Right forelimb (tissue), 1 donor: ENCODE data around the gene COG1.
A peak's percentile ranks its signal among the peaks of the same experiment; 100 is the strongest.

Experiments used
- DNase-seq: peaks from one replicate; pipeline ENCODE4 v3.0.0-alpha.2; 2018

Gene COG1

DNA sequence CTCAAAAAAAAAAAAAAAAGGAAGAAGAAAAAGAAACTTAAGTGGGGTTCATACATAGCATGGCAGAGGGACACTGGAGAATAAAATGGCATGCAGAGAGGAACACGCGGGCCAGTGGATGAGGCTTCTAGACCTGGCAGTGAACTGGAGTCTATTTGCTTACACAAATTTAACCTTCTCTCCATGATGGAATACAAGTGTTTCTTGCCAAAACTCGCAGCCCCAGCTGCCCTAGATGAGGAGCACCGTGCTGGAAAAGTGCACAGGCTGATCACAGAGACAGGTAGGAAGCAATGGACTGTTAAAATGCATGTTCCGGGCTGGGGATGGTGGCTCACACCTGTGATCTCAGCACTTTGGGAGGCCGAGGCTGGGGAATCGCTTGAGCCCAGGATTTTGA is 18.7 kb upstream of the COG1 start:
- DNase-seq: no peak

DNA sequence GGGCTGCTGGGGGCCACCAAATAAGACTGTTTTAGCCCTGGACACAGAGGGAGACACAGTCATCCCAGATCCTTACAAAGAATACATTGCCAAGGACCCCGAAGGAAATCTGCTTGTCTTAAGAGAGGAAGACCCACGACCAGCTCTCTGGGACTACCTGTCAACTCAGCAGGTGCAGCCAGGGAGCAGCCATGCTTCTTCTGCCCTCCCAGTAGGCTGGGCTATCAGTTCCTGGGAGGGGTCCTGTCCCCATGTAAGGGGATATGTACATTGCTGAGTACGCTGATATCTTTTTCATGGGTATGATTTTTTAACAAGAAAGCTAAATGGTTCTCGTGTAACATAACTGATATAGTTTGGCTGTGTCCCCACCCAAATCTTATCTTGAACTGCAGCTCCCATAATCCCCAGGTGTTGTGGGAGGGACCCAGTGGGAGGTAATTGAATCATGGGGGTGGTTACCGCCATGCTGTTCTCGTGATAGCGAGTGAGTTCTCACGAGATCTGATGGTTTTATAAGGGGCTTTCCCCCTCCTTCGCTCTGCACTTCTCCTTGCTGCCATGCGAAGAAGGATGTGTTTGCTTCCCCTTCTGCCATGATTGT is 16.8 kb upstream of the COG1 start:
- DNase-seq: no peak

DNA sequence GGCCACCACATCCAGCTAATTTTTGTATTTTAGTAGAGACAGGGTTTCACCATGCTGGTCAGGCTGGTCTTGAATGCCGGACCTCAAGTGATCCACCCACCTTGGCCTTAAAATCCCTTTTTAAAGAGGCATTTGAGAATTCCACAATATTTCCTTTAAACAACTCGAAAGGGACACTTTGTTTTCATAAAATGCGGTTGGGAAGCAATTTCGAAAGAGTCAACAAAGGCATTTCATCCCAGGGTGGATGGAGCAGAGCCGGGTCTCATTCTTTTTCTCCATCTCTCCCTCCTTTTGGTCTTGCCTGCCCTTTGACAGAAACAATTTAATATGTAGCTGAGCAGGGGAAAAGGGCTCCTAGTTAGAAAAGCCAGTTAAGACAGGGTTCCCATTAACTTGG is 13.5 kb upstream of the COG1 start:
- no peak for DNase-seq

DNA sequence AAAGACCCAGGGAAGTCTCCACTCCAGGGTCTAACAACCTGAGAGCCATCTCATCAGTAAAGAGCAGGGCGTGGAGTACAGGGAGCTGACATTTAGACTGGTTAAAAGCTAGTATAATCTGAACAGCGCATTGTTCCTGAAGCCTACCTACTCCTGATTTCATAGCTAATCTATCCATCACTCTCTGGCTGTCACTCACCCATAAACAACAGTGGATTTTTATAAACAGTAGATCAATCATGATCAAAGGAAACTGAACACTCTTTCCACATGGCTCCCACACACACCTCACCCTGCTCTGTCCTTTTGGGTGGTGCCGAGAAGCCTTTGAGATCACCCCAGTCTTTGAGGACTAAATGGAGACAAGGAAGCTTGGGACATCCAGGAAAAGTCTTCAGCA is 13.0 kb upstream of the COG1 start:
- DNase-seq: no peak

DNA sequence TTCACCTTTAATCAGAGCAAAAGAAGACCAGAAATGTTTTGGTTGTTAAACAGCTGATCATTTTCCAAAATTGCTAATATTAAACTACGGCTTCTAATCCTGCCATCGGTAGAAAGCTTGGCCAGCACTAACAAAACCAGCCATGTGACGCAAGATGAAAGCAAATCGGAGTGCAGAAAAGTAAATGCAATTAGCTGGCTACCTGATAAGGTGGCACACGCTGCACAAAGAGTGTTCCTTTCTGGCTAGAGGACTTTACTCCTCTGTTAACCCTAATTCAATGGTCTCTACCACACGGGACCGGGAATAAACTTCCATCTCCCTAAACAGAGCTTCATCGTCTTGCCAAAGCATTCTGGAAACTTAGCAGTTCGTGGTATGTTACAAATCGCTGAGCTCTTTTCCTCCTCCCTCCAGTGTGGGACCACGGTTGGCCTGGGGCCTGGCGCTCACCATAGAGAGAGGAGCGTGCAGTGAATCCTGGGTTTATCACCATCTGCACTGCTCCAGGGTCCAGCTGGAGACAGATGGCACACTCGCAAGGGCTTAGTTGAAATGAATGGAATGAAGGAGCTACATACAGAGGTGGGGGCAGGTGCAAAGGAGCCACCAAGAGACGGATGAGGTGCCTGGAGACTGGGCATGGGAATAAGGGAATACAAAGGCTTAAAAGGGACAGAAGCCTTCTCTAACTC is 10.1 kb upstream of the COG1 start:
- DNase-seq: peak; percentile 50

DNA sequence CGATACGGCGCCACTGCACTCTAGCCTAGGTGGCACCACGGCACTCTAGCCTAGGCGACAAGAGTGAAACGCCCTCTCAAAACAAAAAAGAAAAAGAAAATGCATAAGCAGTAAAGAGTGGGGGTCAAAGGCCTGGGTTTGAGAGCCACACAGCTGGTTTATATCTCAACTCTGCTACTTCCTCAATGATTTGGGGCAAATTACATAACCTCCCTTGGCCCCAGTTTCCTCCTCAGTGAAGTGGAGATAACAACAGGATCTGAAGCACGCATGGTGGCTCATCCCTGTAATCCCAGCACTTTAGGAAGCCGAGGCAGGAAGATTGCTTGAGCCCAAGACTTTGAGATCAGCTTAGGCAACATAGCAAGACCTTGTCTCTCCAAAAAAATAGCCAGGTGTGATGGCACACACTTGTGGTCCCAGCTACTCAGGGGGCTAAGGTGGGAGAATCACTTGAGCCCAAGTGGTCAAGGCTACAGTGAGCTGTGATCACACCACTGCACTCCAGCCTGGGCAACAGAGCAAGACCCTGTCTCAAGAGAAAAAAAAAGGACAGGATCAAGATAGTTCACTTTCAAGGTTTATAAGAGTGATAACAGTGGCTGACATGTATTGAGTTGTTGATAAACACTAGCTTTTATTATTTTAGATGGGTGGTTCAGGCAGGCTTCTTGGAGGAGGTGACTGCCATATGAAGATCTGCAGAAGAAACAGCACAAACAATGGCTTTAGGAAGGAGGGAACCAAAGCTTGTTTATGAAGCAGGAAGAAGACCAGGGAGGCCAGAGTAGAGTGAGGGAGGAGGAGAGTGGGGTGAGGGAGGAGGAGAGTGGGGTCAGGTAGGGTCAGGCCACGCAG is 8.5 kb upstream of the COG1 start:
- no peak for DNase-seq

DNA sequence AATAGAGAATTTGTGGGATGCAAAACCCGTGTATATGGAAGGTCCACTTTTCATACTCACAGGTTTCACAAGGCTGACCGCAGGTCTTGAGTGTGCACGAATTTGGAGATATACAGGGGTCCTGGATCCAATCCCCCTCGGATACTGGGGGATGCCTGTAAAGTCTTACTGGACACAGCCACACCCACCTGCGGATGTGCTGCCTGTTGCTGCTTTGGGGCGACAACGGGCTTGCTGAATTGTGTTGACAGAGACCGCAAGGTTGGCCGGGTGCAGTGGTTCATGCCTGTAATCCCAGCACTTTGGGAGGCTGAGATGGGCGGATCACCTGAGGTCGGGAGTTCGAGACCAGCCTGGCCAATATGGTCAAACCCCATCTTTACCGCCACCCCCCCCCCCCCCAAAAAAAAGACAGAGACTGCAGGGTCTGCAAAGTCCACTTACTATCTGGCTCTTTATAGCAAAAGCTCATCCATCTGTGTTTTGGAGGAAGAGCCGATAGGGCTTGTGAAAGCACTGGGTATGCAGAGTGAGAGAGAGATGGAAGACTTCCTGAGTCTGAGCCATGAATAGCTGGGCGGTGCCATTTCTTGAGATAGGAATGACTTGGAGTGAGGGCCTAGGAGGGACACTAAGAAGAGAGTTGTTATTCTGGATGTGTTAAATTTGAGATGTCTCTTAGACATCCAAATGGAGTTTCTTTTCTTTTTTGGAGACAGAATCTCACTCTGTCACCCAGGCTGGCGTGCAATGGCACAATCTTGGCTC is 6.4 kb upstream of the COG1 start:
- DNase-seq: no peak

DNA sequence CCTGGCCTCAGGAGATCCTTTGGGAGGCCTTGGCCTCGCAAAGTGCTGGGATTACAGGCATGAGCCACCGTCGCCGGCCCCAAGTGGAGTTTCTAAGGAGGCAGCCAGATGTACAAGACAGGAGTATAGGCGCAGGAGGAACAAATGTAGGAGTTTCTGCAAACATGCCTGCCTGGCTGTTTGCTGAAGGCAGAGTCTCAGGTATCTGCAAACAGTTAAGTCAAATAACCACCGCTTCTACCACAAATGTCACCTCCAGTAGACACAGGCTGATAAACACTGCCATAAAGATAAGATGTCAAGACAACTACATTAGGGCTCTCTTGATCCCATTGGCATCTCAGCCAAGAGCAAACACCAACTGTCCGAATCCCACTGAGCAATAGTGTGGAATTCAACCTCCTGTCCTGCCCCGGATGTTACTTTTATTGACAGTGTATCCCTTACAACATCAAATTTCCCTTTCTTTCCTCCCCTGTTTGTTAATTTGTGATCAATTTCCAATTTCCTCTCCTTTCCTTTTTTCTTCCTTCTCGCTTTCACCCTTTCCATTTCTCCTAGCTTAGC is 5.6 kb upstream of the COG1 start:
- no peak for DNase-seq

DNA sequence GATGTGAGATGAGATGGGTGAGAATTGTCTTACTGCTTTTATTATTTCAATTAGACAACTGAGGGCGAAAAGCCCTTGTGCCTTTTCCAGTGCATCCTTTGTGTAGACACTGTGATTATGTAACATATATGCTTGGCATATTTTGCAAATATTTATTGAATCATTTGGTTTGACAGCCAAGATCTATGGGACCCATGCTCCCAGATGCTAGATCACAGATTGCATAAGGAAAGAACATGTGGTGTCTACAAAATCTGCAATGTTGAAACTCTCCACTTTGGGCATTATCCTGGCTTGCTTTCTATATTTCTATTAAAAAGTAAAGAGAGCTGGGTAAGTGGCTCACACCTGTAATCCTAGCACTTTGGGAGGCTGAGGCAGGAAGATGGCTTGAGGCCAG is 4.8 kb upstream of the COG1 start:
- DNase-seq: no peak

DNA sequence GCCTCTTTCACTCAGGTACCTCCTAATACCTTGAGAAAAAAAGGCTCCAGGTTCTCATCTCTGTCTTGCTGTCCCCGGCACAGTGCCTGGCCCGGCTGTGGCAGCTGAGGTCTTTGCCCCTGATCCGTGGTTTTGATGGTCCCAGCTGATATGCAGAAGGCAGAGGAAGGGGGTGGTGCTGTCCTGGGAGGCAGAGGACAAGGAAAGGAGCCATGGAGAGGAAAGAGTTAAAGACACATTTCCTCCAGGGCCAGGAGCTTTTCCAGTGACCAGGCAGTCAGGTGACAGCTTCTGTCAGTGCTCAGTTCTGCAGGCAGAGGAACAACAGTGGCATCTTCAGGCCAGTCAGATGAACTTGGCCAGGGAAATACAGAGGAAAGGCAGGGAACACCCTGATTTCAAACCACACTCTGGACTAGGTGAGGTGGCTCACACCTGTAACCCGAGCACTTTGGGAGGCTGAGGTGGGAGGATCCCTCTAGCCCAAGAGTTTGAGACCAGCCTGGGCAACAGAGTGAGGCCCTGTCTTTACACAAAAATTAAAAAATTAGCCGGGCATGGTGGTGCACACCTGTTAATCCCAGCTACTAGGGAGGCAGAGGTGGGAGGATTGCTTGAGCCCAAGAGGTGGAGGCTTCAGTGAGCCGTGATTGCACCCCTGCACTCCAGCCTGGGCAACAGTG is 3.3 kb upstream of the COG1 start:
- DNase-seq: no peak

DNA sequence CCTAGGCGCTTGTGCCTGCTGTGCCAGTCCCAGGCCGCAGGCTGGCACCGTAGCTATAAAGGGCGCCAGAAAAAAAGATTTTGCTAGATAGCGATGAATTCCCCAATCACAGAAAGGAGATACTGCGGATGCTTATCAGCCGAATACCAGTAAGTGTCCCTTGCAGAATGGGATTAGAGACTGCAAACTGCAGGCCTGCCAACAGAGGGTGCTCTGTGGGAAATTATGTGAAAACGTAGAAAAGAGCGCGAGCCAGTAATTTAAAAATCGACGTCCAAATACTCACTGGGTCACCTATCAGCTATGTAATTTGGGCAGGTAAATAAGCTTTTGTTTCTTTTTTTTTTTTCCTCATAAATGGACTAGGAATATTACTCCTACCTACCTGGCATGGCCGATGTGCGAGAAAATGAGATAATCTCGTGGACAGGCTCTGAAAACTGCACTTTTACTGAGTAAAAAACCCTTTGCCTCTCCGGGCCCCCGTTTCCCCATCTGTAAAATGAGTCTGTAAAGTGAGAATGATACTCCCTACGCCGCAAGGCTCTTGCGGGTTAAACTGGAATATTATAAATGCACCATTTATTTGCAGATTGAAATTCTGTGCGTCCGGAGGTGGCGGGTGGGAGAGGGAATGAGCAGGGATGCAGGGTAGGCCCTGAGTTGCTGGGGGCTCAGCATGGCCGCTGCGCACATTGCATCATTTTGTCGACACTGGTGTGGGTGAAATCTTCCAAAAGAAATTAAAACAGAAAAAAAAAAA is 1.2 kb upstream of the COG1 start:
- peak; percentile 78 for DNase-seq

DNA sequence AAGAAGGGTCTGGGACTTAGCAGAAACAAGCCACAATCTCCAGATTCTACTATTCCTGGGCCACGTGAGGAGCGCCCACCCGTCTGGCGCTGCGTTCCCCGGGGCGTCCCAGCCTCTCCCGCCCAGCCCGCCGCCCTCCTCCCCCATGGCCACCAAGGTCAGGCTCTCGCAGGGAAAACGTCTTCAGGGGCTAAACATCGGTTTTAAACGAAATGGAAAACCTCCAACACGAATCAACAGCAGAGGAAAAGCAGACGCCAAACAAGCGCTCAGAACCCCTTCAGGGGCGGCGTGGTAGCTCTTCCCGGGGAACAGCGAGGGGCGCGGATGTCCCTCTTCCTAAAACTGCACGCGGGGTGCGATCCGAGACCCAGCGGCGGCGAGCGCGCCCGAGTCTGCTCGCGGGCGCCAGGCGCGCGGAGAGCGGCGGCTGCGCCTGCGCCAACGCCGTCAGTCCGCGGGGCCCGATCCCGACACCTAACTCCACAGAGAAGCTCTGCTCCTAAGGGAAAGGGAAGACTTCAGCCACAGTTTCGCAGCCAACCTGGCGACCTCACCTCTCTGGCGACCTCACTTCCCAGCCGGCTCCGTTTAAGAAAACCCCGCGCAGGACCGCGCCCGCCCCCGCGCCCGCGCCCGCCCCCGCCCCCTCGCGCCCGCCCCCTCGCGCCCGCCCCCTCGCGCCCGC is 505 bp upstream of the COG1 start:
- peak; percentile 87 for DNase-seq

DNA sequence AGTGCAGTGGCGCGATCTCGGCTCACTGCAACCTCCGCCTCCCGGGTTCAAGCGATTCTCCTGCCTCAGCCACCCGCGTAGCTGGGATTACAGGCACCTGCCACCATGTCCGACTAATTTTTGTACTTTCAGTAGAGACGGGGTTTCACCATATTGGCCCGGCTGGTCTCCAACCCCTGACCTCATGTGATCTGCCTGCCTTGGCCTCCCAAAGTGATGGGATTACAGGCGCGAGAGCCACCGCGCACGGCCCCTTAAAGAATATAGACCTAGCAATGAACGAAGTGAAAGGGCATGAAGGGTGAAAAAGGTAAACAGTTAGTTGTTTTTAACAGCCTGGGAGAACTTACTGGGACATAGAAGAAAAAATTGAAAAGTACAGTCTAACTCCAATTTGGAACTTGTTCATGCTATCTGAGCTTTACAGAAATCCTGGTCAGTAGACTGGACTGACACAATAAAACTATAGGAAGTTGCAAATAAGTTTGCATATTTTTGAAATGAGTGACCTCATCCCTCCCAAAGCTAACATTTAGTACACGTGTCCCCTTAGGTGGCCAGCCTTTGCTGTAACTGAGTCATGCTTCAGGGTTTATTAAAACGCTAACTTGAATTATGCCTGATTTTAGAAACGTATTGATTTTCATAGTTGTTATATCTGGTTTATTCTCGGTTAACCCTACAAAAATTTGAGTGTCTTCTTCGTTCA is 1.8 kb downstream of the COG1 start:
- DNase-seq: no peak

DNA sequence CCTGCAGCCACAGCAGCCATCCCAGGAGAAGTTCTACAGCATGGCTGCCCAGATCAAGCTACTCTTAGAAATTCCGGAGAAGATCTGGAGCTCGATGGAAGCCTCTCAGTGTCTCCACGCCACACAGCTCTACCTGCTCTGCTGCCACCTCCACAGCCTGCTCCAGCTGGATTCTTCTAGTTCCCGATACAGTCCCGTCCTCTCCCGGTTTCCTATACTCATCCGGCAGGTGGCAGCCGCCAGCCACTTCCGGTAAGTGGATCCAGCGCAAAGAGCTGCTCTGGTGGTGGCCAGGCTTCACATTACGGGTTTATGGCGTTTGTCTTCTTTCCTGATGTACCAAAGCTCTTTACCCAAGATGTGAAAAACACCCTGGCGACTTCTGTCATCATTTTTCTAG is 3.6 kb downstream of the COG1 start:
- DNase-seq: no peak

DNA sequence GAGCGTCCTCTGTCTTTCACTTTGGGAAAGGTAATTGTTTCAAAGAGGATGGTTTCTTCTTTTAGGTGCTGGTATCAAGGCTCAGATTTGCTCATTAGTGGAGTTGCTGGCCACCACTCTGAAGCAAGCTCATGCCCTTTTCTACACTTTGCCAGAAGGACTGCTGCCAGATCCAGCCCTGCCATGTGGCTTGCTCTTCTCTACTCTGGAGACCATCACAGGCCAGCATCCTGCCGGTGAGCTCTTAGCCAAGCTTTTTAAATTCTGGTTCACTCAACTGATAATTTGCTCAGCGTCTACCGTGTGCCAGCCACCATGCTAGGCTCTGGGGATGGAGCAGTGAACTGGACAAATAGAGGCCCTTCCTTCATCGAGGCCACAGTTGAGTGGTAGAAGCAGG is 4.3 kb downstream of the COG1 start:
- DNase-seq: no peak

DNA sequence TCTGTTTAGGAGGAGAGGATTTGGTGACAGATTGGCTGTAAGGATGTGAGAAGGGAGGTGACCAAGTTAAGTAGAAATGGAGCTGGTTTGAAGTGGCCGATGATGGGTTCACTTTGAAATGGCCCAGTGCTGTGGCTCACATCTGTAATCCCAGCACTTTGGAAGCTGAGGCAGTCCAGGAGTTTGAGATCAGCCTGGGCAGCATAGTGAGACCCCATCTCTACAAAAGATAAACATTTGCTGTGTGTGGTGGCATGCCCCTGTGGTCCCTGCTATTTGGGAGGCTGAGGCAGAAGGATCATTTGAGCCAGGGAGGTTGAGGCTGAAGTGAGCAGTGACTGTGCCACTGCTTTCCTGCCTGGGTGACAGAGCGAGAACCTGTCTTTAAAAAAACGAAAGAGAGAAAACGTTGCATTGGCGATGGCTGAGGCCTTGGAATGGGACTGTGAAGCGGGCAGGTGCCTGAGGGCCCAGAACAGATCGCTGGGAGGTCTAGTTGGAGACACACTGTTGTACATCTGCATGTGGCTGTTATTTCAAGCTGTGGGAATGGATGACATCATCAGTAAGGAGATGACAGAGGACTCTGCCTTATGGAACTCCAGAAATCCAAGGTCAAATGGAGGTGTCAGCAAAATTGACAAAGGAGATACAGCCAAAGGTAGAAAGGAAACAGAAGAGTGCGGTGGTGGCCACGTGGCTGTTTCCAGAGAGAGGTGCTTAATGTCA is 5.5 kb downstream of the COG1 start:
- DNase-seq: no peak

DNA sequence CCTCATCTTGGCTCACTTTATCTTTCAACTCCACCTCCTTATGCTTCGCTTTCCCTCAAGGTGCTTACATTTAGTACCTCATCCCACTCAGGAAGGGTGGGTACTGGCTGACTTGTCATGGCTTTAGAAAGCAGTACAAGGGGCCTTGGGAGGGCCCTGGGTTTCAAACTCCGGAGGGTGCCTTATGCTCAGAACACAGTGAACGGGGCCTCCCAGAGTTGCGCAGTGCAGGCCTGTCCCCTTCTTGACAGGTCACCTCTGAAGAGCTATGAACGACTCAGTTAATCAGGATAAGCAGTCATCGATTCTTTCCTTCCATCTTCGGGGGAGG is 6.0 kb downstream of the COG1 start:
- no peak for DNase-seq

DNA sequence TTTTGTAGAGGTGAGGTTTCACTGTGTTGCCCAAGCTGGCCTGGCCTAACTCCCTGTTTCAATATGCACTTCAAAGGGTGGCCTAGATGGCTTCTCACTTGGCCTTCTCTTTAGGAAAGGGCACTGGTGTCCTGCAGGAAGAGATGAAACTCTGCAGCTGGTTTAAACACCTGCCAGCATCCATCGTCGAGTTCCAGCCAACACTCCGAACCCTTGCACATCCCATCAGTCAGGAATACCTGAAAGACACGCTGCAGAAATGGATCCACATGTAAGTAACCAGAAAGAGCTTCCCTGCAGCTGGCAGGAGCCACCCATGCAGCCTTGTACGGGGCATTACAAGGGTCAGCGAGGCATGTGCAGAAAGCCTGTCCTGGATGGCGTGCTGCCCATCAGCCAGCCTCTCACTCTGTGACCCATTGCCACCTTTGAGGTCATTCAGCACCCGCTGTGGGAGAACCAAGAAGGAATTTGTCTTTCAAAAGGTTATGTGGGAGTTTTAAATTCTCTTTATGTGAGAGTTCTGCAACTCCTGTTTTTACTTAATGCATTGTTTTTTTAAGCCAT is 7.0 kb downstream of the COG1 start:
- no peak for DNase-seq

DNA sequence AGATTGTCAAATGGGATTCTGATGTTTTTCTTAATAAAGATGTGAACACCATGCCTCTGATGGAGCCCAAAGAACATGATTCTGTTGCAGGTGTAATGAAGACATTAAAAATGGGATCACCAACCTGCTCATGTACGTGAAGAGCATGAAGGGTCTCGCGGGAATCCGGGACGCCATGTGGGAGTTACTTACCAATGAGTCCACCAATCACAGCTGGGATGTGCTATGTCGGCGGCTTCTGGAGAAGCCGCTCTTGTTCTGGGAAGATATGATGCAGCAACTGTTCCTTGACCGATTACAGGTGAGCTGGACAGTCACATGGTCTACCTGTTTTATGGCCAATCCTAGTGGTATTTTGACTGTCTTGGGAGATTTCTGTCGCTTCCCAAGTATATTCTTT is 7.6 kb downstream of the COG1 start:
- DNase-seq: no peak
